Gastrocnemius medialis (tissue), 4 donors: ENCODE measurements around the gene KIAA1549. TPM values are rescaled to one million over a fixed set of nuclear protein-coding genes. Genes with fewer than 3 reads are reported as not detected.

Experiments used
- ATAC-seq, 2 donors: fragments of 150-250 bp; one replicate each; pipeline ENCODE4 v1.9.1; 2016
- DNase-seq, 2 donors: peaks; one replicate each; pipeline ENCODE4 v3.0.0-alpha.2; 2019
- H3K27ac ChIP-seq, 4 donors: fragments of 200-600 bp; sonication (generic); 1 replicate in 1 of 4; 2 replicates in 3 of 4; pipeline ENCODE4 v1.5.1; 2016 to 2018; ENCODE audit warnings: mild to moderate bottlenecking in 2 of 4, moderate library complexity in 1 of 4
- H3K27me3 ChIP-seq, 3 donors: fragments of 200-600 bp; sonication (generic) in 2 of 3; 1 replicate in 1 of 3; 2 replicates in 2 of 3; pipeline versions ENCODE4 v1.5.1 to v1.6.0; 2016 to 2019; ENCODE audit warnings: mild to moderate bottlenecking in 1 of 3, moderate library complexity in 1 of 3
- H3K36me3 ChIP-seq, 2 donors: fragments of 200-600 bp; sonication (generic) in 1 of 2; one replicate each; pipeline ENCODE4 v1.5.1; 2017 to 2018
- H3K4me1 ChIP-seq, 2 donors: fragments of 200-600 bp; sonication (generic) in 1 of 2; one replicate each; pipeline ENCODE4 v1.5.1; 2016 to 2017; ENCODE audit warnings: mild to moderate bottlenecking in 2 of 2
- H3K4me3 ChIP-seq, 4 donors: fragments of 200-600 bp; sonication (generic) in 3 of 4; 1 replicate in 1 of 4; 2 replicates in 3 of 4; pipeline ENCODE4 v1.5.1; 2016 to 2019; ENCODE audit warnings: mild to moderate bottlenecking in 2 of 4
- H3K9me3 ChIP-seq, 3 donors: fragments of 200-600 bp; sonication (generic) in 2 of 3; 1 replicate in 1 of 3; 2 replicates in 2 of 3; pipeline ENCODE4 v1.5.1; 2016 to 2019
- CTCF ChIP-seq, 5 experiments: fragments of 450-650 bp in 3 of 5; fragments of 200-600 bp in 2 of 5; sonication (generic) in 2 of 5; IDR thresholded peaks in 4 of 5; conservative IDR thresholded peaks in 1 of 5; 1 replicate in 4 of 5; 2 replicates in 1 of 5; pipeline ENCODE4 v1.5.1; 2016 to 2019; ENCODE audit warnings: antibody characterized with exemption in 5 of 5, mild to moderate bottlenecking in 3 of 5, moderate library complexity in 3 of 5
- POLR2A ChIP-seq, 2 donors: fragments of 450-650 bp; IDR thresholded peaks; one replicate each; pipeline ENCODE4 v1.6.1; 2017; ENCODE audit warnings: antibody characterized with exemption in 2 of 2, mild to moderate bottlenecking in 2 of 2, moderate library complexity in 2 of 2
- in situ Hi-C, 4 donors: fragments of 200-750 bp; cut with MboI; loops; one replicate each; pipeline versions ENCODE4 v1.15.0 to v1.8.0; 2017; ENCODE audit warnings: low sequenced_read_pairs in 4 of 4
- intact Hi-C: fragments of 100-400 bp; cut with DNase I; formaldehyde crosslinking; loops from one replicate; pipeline ENCODE4 v1.15.1; 2023; ENCODE audit warnings: low total_unique reads
- total RNA-seq, 4 donors: library from RNA; depleted of rRNA; stranded (reverse); fragments of >200 nt; gene quantifications; one replicate each; pipeline versions ENCODE4 v1.1.0 to v1.2.3, GENCODE V29; 2016

The KIAA1549 gene
- total RNA-seq, 4 donors from 2014 or later: 0.55 to 0.87 (median 0.75) TPM

GRCh38 chr7:138951953-138952352 is 29.2 kb downstream of the KIAA1549 start:
- TF ChIP-seq POLR2A (IDR thresholded peaks at IDR 0.05): no peak
- TF ChIP-seq CTCF (IDR thresholded peaks at IDR 0.05 in 4 of 5, conservative IDR thresholded peaks at IDR 0.05 in 1 of 5): no peak
- no peaks in the 10 kb centered on the region for H3K4me1 ChIP-seq
- no peak overlapping the region for H3K27ac ChIP-seq
- H3K4me3 ChIP-seq: no peak overlapping the region
- no peaks in the 10 kb centered on the region for H3K9me3 ChIP-seq
- H3K27me3 ChIP-seq: no peaks in the 10 kb centered on the region
- intact Hi-C loops (no loop called here), in situ Hi-C loops (no loop called here)
- ATAC-seq (no peak), DNase-seq (no peak)
- H3K36me3 ChIP-seq: no peaks in the 10 kb centered on the region

DNA sequence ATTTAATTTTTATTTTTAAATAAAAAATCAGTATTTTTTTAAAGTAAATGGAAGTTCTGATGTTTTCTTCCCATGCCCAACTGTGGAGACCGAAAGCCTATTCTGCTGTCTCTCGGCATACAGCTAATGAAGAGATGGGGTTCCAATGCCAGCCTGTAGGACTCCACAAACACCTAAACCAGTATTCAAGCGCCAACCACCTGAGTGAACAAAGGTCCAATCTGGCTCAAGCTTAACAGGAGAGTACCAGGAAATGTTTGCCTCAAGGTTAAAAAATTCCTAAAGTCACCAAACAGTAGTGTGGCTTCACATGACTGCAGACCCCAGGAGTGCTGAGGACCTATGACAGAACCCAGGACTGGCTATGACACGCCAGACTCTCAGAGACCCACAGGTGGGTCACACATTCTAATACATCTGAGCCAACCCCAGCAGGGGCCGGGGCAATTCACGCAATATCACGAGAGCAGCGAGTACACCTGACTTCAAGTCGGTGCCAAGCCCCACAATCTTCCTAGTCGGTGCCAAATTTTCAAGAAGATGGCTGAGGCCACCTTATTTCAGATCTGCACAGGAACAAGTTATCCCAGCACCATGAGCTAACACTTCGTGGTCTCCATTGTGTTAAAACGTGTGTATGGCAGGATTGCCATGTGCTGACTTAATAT is 31.6 kb downstream of the KIAA1549 start:
- Histone ChIP-seq H3K4me3 (no peak overlapping the region), H3K27ac (no peak overlapping the region), H3K4me1 (no peaks in the 10 kb centered on the region), H3K9me3 (no peaks in the 10 kb centered on the region), H3K27me3 (no peaks in the 10 kb centered on the region), H3K36me3 (no peaks in the 10 kb centered on the region)
- TF ChIP-seq CTCF (IDR thresholded peaks at IDR 0.05 in 4 of 5, conservative IDR thresholded peaks at IDR 0.05 in 1 of 5): no peak
- no peak for TF ChIP-seq POLR2A (IDR thresholded peaks at IDR 0.05)
- in situ Hi-C loops: no loop called here
- no peak for DNase-seq
- intact Hi-C loops: no loop called here
- ATAC-seq: no peak

GRCh38 chr7:138948403-138948802 is 32.8 kb downstream of the KIAA1549 start:
- no peaks in the 10 kb centered on the region for H3K9me3 ChIP-seq
- ATAC-seq (no peak), DNase-seq (no peak)
- no peak overlapping the region for H3K4me3 ChIP-seq
- intact Hi-C loops (no loop called here), in situ Hi-C loops (no loop called here)
- TF ChIP-seq CTCF (IDR thresholded peaks at IDR 0.05 in 4 of 5, conservative IDR thresholded peaks at IDR 0.05 in 1 of 5) (no peak), POLR2A (IDR thresholded peaks at IDR 0.05) (no peak)
- H3K36me3 ChIP-seq: no peaks in the 10 kb centered on the region
- no peaks in the 10 kb centered on the region for H3K27me3 ChIP-seq
- no peaks in the 10 kb centered on the region for H3K4me1 ChIP-seq
- no peak overlapping the region for H3K27ac ChIP-seq

DNA sequence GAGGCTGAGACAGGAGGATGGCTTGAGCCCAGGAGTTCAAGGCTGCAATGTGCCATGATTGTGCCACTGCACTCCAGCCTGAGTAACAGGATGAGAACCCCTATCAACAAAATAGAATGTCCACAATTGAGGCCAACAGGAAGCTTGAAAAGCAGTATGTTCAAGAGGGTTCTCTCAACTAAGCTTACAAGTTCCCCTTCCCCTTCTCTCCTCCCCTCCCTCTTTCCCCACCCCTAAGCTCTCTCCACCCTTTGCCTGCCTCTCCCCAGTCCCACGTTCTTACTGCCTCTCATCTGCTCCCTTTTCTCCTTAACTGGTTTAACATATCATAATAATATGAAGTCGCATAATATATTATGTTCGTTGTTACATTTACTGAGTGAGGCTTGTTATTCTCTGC is 35.4 kb downstream of the KIAA1549 start:
- no peak overlapping the region for H3K27ac ChIP-seq
- H3K36me3 ChIP-seq: no peaks in the 10 kb centered on the region
- no peaks in the 10 kb centered on the region for H3K4me1 ChIP-seq
- no peak overlapping the region for H3K4me3 ChIP-seq
- no peak for ATAC-seq
- H3K9me3 ChIP-seq: no peaks in the 10 kb centered on the region
- intact Hi-C loops (no loop called here), in situ Hi-C loops (no loop called here)
- TF ChIP-seq POLR2A (IDR thresholded peaks at IDR 0.05) (no peak), CTCF (IDR thresholded peaks at IDR 0.05 in 4 of 5, conservative IDR thresholded peaks at IDR 0.05 in 1 of 5) (no peak)
- no peaks in the 10 kb centered on the region for H3K27me3 ChIP-seq
- no peak for DNase-seq

DNA sequence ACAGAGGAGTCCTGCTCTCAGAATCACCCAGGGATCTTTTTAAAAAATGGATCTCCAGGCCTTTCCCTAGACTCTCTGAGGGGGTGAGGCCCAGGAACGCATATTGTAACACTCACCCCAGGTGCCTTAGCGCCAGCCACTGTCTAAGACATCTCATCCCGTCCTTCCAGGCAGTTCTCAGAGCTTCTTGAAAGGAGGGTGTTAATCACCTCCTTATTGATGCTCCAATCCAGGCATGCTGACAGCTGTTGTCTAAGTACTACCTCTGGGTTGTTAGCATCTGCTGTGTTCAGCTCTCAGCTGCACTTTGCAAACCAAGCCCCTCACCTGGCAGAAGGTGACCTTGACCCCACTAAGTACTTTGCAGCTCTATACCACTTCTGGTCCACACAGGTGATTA is 36.0 kb downstream of the KIAA1549 start:
- intact Hi-C loops (no loop called here), in situ Hi-C loops (no loop called here)
- DNase-seq (no peak), ATAC-seq (no peak)
- Histone ChIP-seq H3K9me3 (no peaks in the 10 kb centered on the region), H3K27me3 (no peaks in the 10 kb centered on the region), H3K27ac (no peak overlapping the region), H3K4me3 (no peak overlapping the region), H3K36me3 (no peaks in the 10 kb centered on the region), H3K4me1 (no peaks in the 10 kb centered on the region)
- TF ChIP-seq CTCF (IDR thresholded peaks at IDR 0.05 in 4 of 5, conservative IDR thresholded peaks at IDR 0.05 in 1 of 5) (no peak), POLR2A (IDR thresholded peaks at IDR 0.05) (no peak)
